Right atrium auricular region (tissue), 2 donors: ENCODE data around the gene AMPH. TPM values are rescaled to one million over a fixed set of nuclear protein-coding genes. Genes with fewer than 3 reads are reported as not detected.
A peak's percentile ranks its signal among the peaks of the same experiment; 100 is the strongest.

ENCODE experiments used
- DNase-seq: peaks from one replicate; pipeline ENCODE4 v3.0.0-alpha.2; 2019; ENCODE audit warnings: low spot score
- H3K27ac ChIP-seq, 2 donors: fragments of 200-600 bp; sonication (generic); 1 replicate in 1 of 2; 2 replicates in 1 of 2; pipeline ENCODE4 v1.5.1; 2016 to 2019
- H3K27me3 ChIP-seq, 2 donors: fragments of 200-600 bp; sonication (generic); one replicate each; pipeline versions ENCODE4 v1.5.1 to v1.6.0; 2017 to 2019
- H3K36me3 ChIP-seq: fragments of 200-600 bp; sonication (generic); one replicate; pipeline ENCODE4 v1.5.1; 2016
- H3K4me1 ChIP-seq, 2 donors: fragments of 200-600 bp; sonication (generic); one replicate each; pipeline versions ENCODE4 v1.5.1 to v1.6.0; 2017 to 2019
- H3K4me3 ChIP-seq, 2 donors: fragments of 200-600 bp; sonication (generic); 1 replicate in 1 of 2; 2 replicates in 1 of 2; pipeline ENCODE4 v1.5.1; 2017 to 2019; ENCODE audit warnings: mild to moderate bottlenecking in 1 of 2, moderate library complexity in 1 of 2
- H3K9me3 ChIP-seq, 2 donors: fragments of 200-600 bp; sonication (generic); one replicate each; pipeline ENCODE4 v1.5.1; 2019
- CTCF ChIP-seq, 2 donors: fragments of 200-600 bp; sonication (generic); IDR thresholded peaks; one replicate each; pipeline ENCODE4 v1.5.1; 2019; ENCODE audit warnings: antibody characterized with exemption in 2 of 2
- total RNA-seq, 2 donors: library from RNA; depleted of rRNA; stranded (reverse); fragments of >200 nt; gene quantifications; one replicate each; pipeline ENCODE4 v1.1.0, GENCODE V29; 2016

The AMPH gene
- total RNA-seq, 2 donors from 2014 or later, result 5.3 to 9.0 TPM

DNA sequence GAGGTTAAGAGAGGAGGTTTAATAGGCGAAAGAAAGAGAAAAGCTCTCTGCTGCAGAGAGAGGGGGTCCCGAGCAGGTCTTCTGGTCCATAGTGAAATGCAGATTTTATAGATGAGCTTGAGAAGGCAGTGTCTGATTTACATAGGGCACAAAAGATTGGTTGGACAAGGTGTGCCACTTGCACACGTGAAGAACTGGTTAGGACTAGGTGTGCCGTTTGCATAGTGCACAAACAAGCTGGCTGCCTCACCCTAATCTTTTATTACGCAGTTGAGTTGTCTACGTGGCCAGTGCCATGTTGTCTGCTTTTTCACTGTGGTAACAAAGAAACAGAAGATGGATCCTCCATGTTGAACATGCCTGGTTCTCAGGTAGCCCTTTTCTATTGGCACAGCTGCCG, 82.6 kb downstream of the AMPH start:
- no peaks in the 10 kb centered on the region for H3K27me3 ChIP-seq
- H3K36me3 ChIP-seq, result no peaks in the 10 kb centered on the region
- H3K27ac ChIP-seq, result no peak overlapping the region
- no peak for DNase-seq
- no peaks in the 10 kb centered on the region for H3K9me3 ChIP-seq
- H3K4me1 ChIP-seq, result no peaks in the 10 kb centered on the region
- H3K4me3 ChIP-seq, result no peak overlapping the region
- no peak for TF ChIP-seq CTCF (IDR thresholded peaks at IDR 0.05)

DNA sequence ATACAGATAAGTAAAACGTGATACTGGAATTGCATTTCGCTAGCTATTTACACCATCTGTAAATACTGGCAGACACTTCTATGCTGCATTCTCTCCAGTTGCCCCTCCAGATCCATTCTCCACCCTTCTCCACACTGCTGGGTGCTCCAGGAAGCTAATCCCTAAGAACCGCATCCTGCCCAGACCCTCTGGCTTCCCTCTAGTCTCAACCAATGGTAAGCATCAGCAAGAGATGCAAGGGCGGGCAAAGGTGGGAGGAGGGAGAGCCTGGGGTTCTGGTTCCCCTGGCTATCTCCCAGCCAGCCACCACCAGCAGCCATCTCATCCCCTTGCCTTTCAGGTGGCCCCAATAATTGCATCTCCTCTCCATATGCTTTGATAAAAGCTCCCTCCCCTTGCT, 84.4 kb downstream of the AMPH start:
- no peak for TF ChIP-seq CTCF (IDR thresholded peaks at IDR 0.05)
- Histone ChIP-seq H3K36me3 (no peaks in the 10 kb centered on the region), H3K4me3 (no peak overlapping the region)

GRCh38 chr7:38545977-38546376, 85.2 kb downstream of the AMPH start:
- TF ChIP-seq CTCF (IDR thresholded peaks at IDR 0.05), result no peak
- no peaks in the 10 kb centered on the region for H3K27me3 ChIP-seq
- H3K36me3 ChIP-seq, result no peaks in the 10 kb centered on the region
- peaks cover 0 to 12% of the 10 kb centered on the region in 2 donors for H3K4me1 ChIP-seq
- no peaks in the 10 kb centered on the region for H3K9me3 ChIP-seq
- no peak for DNase-seq
- H3K4me3 ChIP-seq, result no peak overlapping the region
- H3K27ac ChIP-seq, result no peak overlapping the region

More for the DNA sequence above, 84.4 kb downstream of the AMPH start:
- peaks cover 0 to 4% of the 10 kb centered on the region in 2 donors for H3K4me1 ChIP-seq
- no peak overlapping the region for H3K27ac ChIP-seq
- H3K9me3 ChIP-seq, result no peaks in the 10 kb centered on the region
- DNase-seq, result no peak
- no peaks in the 10 kb centered on the region for H3K27me3 ChIP-seq

DNA sequence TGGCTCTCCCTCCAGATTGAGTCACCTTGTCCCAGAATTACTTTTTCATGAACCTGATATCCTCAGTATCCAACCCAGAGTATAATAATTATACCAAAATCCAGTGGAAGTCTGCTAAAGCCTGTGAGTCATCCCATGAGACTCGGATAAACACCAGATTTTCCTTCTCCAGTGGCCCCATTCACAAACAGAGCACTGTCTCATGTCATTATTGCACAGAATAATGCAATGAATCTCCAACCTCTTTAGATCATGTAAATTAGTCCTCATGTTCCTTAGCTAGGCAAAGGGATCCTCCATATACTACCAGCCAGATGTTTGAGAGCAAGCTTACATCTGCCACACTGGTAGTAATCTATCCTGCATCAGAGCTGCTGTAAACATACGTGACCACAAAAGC, 89.0 kb downstream of the AMPH start:
- Histone ChIP-seq H3K9me3 (no peaks in the 10 kb centered on the region), H3K27ac (peak overlapping the region in 1 of 2 donors; percentile 56), H3K27me3 (no peaks in the 10 kb centered on the region), H3K4me3 (no peak overlapping the region), H3K36me3 (no peaks in the 10 kb centered on the region), H3K4me1 (peaks cover 0 to 12% of the 10 kb centered on the region in 2 donors)
- no peak for DNase-seq
- TF ChIP-seq CTCF (IDR thresholded peaks at IDR 0.05), result no peak

- no peak overlapping the region for H3K4me3 ChIP-seq
- TF ChIP-seq CTCF (IDR thresholded peaks at IDR 0.05), result no peak
- DNase-seq, result no peak
These were observed 89.7 kb downstream of the AMPH start for GRCh38 chr7:38541440-38541839.

GRCh38 chr7:38539477-38540081, 91.6 kb downstream of the AMPH start:
- Histone ChIP-seq H3K4me3 (no peak overlapping the region), H3K9me3 (no peaks in the 10 kb centered on the region), H3K27ac (no peak overlapping the region), H3K4me1 (peaks cover 0 to 12% of the 10 kb centered on the region in 2 donors), H3K36me3 (no peaks in the 10 kb centered on the region), H3K27me3 (no peaks in the 10 kb centered on the region)
- DNase-seq, result no peak
- TF ChIP-seq CTCF (IDR thresholded peaks at IDR 0.05), result no peak

More at GRCh38 chr7:38541440-38541839, 89.7 kb downstream of the AMPH start:
- no peaks in the 10 kb centered on the region for H3K36me3 ChIP-seq
- no peaks in the 10 kb centered on the region for H3K27me3 ChIP-seq
- peaks cover 0 to 12% of the 10 kb centered on the region in 2 donors for H3K4me1 ChIP-seq
- H3K27ac ChIP-seq, result peak overlapping the region in 1 of 2 donors; percentile 56
- no peaks in the 10 kb centered on the region for H3K9me3 ChIP-seq
